T-cell (primary cell): Measurements from ENCODE around the gene KIAA0930. TPM values are rescaled to one million over a fixed set of nuclear protein-coding genes. Genes with fewer than 3 reads are reported as not detected.

Experiments used
- ATAC-seq, 4 experiments: fragments of 200-7000 bp in 3 of 4; fragments of 150-1000 bp in 1 of 4; cut with Tn5 transposase; replicated peaks in 1 of 4; 1 replicate in 3 of 4; 2 replicates in 1 of 4; pipeline ENCODE4 v1.10.0; 2021; ENCODE audit warnings: moderate library complexity in 3 of 4, mild to moderate bottlenecking in 2 of 4, moderate number of reproducible peaks in 1 of 4
- CTCF ChIA-PET, 2 donors: fragments of 300-600 bp; sonication (Branson Sonifier 250); formaldehyde crosslinking; loops; one replicate each; lab custom pipeline; 2022; ENCODE audit warnings: antibody characterized with exemption in 2 of 2; lab: Charles Lee
- POLR2A ChIA-PET, 2 donors: fragments of 300-600 bp; sonication (Branson Sonifier 250); formaldehyde crosslinking; loops; one replicate each; lab custom pipeline; 2022; ENCODE audit warnings: antibody characterized with exemption in 2 of 2; lab: Charles Lee
- DNase-seq, 35 experiments: peaks; one replicate each; pipeline versions ENCODE4 v3.0.0 to v3.0.0-alpha.2; 2013 to 2023
- H3K27ac ChIP-seq: one replicate; pipeline ENCODE4 v1.5.1; 2013; ENCODE audit warnings: low read length
- H3K27me3 ChIP-seq, 2 experiments: replicated peaks in 1 of 2; 1 replicate in 1 of 2; 2 replicates in 1 of 2; pipeline versions ENCODE4 v1.6.1 to v1.7.0; 2013; ENCODE audit warnings: low read length in 1 of 2, mixed read lengths in 1 of 2; ENCODE audit not compliant: control insufficient read depth in 2 of 2, insufficient read depth in 2 of 2; ENCODE audit errors: extremely low read depth in 1 of 2
- H3K36me3 ChIP-seq, 2 donors: 1 replicate in 1 of 2; 2 replicates in 1 of 2; pipeline versions ENCODE4 v1.6.1 to v1.7.0; 2013; ENCODE audit warnings: low read length in 1 of 2; ENCODE audit not compliant: control insufficient read depth in 2 of 2, insufficient read depth in 1 of 2; ENCODE audit errors: extremely low read depth in 1 of 2
- H3K4me1 ChIP-seq, 2 experiments: 1 replicate in 1 of 2; 2 replicates in 1 of 2; pipeline versions ENCODE4 v1.6.1 to v1.7.0; 2013; ENCODE audit warnings: low read length in 2 of 2, mixed read lengths in 1 of 2; ENCODE audit not compliant: insufficient read depth in 2 of 2, control insufficient read depth in 1 of 2; ENCODE audit errors: extremely low read depth in 1 of 2
- H3K4me3 ChIP-seq, 2 donors: 1 replicate in 1 of 2; 2 replicates in 1 of 2; pipeline versions ENCODE4 v1.5.1 to v1.7.0; 2013; ENCODE audit warnings: mild to moderate bottlenecking in 2 of 2, low read length in 1 of 2, moderate library complexity in 1 of 2; ENCODE audit not compliant: control insufficient read depth in 1 of 2; ENCODE audit errors: extremely low read depth in 1 of 2
- H3K9me3 ChIP-seq: 2 replicates; pipeline ENCODE4 v1.7.0; 2013
- H3K27ac Mint-ChIP-seq, 2 donors: one replicate each; pipeline ENCODE4 v1.8.0; 2020 to 2021; ENCODE audit warnings: mild to moderate bottlenecking in 2 of 2, mixed read lengths in 2 of 2
- H3K27me3 Mint-ChIP-seq, 2 donors: one replicate each; pipeline ENCODE4 v1.8.0; 2021 to 2022; ENCODE audit warnings: mixed read lengths in 2 of 2
- H3K36me3 Mint-ChIP-seq: one replicate; pipeline ENCODE4 v1.8.0; 2021; ENCODE audit warnings: mixed read lengths
- H3K4me1 Mint-ChIP-seq, 3 donors: one replicate each; pipeline ENCODE4 v1.8.0; 2020 to 2022; ENCODE audit warnings: mixed read lengths in 3 of 3, mild to moderate bottlenecking in 1 of 3
- H3K4me3 Mint-ChIP-seq, 3 donors: one replicate each; pipeline ENCODE4 v1.8.0; 2020 to 2022; ENCODE audit warnings: mild to moderate bottlenecking in 3 of 3, mixed read lengths in 3 of 3, moderate library complexity in 3 of 3
- H3K9me3 Mint-ChIP-seq, 3 donors: one replicate each; pipeline ENCODE4 v1.8.0; 2020 to 2022; ENCODE audit warnings: mixed read lengths in 3 of 3
- WGBS: methylation state at CpG from one replicate; pipeline ENCODE4 v1.1.5; 2013; ENCODE audit warnings: missing lambda C conversion rate; ENCODE audit not compliant: insufficient coverage; 5-methylcytosine and 5-hydroxymethylcytosine counted together
- total RNA-seq, 35 experiments: library from RNA in 6 of 35; stranded (reverse) in 6 of 35; fragments of 120-200 nt in 1 of 35; gene quantifications; one replicate each; pipeline versions ENCODE4 v1.2.1 to v1.2.4 and lab custom pipeline; 2013 to 2026

Gene KIAA0930
- total RNA-seq, 5 donors from 2014 or later (not counting 1 experiment from before 2014, with no cell fraction given), result 21.2 to 40.2 (median 30.8) TPM

DNA sequence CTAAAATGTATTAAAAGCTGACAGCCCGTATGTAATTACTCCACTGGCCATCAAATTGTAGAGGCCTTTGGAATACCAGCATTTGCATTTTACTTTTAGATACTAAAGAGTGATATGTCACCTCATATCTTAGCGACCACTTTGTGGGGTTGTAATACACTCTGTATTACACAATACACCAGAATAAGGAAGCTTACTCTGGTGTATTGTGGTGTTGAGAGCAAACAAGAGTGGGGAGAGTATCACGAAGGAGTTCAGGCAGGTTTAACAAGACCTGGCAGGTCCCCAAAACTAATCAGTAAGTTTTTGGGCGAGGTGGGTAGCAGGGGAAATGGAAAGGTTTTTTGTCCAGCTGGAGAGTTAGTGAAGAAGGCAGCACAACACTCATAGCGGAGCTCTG lies 73.8 kb downstream of the KIAA0930 start:
- H3K9me3 Mint-ChIP-seq, result no peaks in the 10 kb centered on the region
- ChIA-PET CTCF (no interaction called here), POLR2A (no interaction called here)
- 100% methylated on average over 1 of the region's 5 CpGs for WGBS
- ATAC-seq (no peak), DNase-seq (no peak)
- H3K36me3 Mint-ChIP-seq, result peaks cover 40% of the 10 kb centered on the region
- Histone ChIP-seq H3K4me1 (peaks cover 34 to 56% of the 10 kb centered on the region in 2 experiments), H3K36me3 (peaks cover 0 to 47% of the 10 kb centered on the region in 2 donors), H3K4me3 (no peak overlapping the region), H3K9me3 (no peaks in the 10 kb centered on the region), H3K27me3 (no peaks in the 10 kb centered on the region), H3K27ac (no peak overlapping the region)
- H3K4me3 Mint-ChIP-seq, result no peak overlapping the region
- H3K4me1 Mint-ChIP-seq, result peaks cover 65 to 72% (median 68%) of the 10 kb centered on the region in 3 donors
- no peaks in the 10 kb centered on the region for H3K27me3 Mint-ChIP-seq
- H3K27ac Mint-ChIP-seq, result peak overlapping the region; percentile 37 to 56

DNA sequence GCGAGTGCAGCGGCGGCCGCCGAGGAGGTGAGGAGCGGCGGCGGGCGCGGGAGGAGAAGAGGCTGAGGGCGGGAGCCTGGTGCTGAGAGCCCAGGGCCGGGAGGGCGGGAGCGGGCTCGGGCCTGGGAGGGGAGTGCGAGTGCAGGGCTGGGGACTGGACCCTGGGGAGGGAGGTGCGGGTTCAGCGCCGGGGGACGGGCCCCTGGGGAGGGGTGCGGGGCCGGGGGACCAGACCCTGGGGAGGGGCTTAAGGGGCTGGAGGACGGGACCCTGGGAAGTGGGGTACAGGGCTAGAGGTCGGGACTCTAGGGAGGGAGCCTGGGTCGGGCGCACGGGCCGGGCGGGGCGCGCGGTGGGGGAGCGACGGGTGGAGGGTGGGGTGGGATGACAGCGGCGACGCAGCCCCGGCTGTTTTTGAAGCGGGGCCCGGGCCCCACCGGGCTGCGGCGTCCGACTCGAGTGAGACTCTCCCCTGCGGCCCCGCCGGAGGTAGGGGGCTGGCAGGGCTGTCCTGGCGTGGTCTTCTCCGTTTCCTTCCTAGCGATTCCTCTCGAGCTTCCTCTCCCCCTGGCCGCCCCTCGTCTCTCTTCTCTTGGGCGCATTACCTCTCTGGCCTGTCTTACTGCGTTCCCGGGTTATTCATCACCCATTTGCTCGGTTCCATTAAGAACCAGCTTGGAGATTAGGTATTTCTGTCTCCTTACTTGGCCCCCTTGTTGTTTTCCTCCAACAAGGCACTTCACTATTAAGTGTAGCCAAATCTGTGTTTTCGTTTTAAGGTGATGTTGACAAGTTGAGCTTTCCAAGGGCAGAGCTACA lies 76.2 kb downstream of the KIAA0930 start:
- H3K4me1 Mint-ChIP-seq, result peaks cover 60 to 69% (median 60%) of the 10 kb centered on the region in 3 donors
- Histone ChIP-seq H3K27ac (peak overlapping the region; percentile 70), H3K4me3 (peak overlapping the region; percentile 79 to 86), H3K9me3 (no peaks in the 10 kb centered on the region), H3K36me3 (peaks cover 0 to 23% of the 10 kb centered on the region in 2 donors), H3K4me1 (peaks cover 27 to 46% of the 10 kb centered on the region in 2 experiments), H3K27me3 (no peaks in the 10 kb centered on the region)
- ATAC-seq (peak; percentile 21 to 37 (median 32)), DNase-seq (peak in 28 of 35 experiments; percentile 5 to 50 (median 28))
- no peaks in the 10 kb centered on the region for H3K27me3 Mint-ChIP-seq
- H3K27ac Mint-ChIP-seq, result peak overlapping the region; percentile 89 to 90
- ChIA-PET POLR2A (interaction anchor here (0.9 to 1.7 kb wide), 4 partner anchors 9 to 27 kb away, joined by 4 to 11 read pairs (median 8); no protein-coding TSS in a partner anchor), CTCF (interaction anchor here in 1 of 2 donors (1.1 to 1.6 kb wide), 2 partner anchors 8 to 9 kb away, joined by 4 to 19 read pairs; no protein-coding TSS in a partner anchor)
- peak overlapping the region; percentile 93 to 97 (median 94) for H3K4me3 Mint-ChIP-seq
- 0% methylated on average over 39 of the region's 59 CpGs for WGBS
- H3K36me3 Mint-ChIP-seq, result peaks cover 22% of the 10 kb centered on the region
- H3K9me3 Mint-ChIP-seq, result no peaks in the 10 kb centered on the region

DNA sequence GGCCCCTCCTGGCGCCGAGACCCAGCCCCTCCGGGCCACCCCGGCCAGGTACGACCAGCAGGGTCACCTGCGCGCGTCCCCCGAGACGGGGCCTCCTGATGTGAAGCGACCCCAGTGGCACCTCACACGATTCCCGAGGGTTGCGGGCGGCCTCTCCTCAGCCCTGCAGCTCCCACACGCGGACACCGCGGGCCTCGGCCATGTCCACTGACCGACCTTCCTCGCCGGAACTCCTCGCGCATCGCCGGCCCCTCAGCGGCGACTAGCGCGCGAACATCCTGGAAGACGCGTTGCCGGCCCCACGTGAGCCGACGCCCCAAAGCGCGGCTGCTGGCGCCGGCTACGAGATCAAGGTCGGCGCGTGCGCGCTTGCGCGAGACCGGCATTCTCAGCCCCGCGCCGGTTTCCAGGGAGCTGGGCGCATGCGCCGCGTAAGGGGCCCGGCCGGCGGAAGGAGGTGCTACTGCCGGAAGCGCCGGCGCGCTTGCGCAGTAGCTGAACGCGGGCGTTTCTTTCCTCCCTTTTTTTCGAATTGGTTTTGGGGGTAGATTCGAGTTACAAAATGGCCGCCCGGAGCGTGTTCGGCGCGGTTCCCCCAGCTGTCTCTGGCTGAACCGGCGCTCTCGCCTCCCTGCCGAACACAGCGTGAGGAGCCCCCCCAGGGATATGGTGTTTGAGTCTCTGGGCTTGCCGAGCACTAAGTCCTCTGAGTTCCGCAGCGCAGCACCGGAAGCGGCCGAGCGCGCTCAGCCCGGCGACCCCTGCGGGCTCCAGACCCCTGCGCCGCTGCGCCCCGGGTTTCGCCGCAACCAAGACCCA lies 77.0 kb downstream of the KIAA0930 start, which contains the start of gene NUP50:
Gene NUP50 (plus strand): TSS at position 475 of the 819 bp plus-strand sequence. CDS start 4,253 bp downstream, outside the sequence.
- H3K4me1 ChIP-seq, result peaks cover 25 to 46% of the 10 kb centered on the region in 2 experiments
- Mint-ChIP-seq H3K4me3 (peak within 1 kb of the TSS; percentile 93 to 97 (median 94)), H3K27me3 (no peaks in the 10 kb centered on the region), H3K36me3 (peaks cover 19% of the 10 kb centered on the region), H3K27ac (peak within 1 kb of the TSS; percentile 92), H3K4me1 (peaks cover 56 to 69% (median 56%) of the 10 kb centered on the region in 3 donors), H3K9me3 (no peaks in the 10 kb centered on the region)
- no peaks in the 10 kb centered on the region for H3K9me3 ChIP-seq
- POLR2A ChIA-PET, result interaction anchor here (0.6 to 1.7 kb wide), 4 partner anchors 9 to 43 kb away, joined by 4 to 11 read pairs (median 10); no protein-coding TSS in a partner anchor
- H3K36me3 ChIP-seq, result peaks cover 0 to 16% of the 10 kb centered on the region in 2 donors
- ATAC-seq (peak; percentile 81 to 85 (median 84)), DNase-seq (peak; percentile 90 to 99 (median 95))
- peak within 1 kb of the TSS; percentile 70 for H3K27ac ChIP-seq
- no peaks in the 10 kb centered on the region for H3K27me3 ChIP-seq
- WGBS, result 0% methylated on average over 96 of the region's 100 CpGs
- peak within 1 kb of the TSS; percentile 79 to 86 for H3K4me3 ChIP-seq
- CTCF ChIA-PET, result interaction anchor here (0.5 to 1.6 kb wide), 5 partner anchors 9 to 488 kb away, joined by 4 to 19 read pairs (median 5); no protein-coding TSS in a partner anchor

DNA sequence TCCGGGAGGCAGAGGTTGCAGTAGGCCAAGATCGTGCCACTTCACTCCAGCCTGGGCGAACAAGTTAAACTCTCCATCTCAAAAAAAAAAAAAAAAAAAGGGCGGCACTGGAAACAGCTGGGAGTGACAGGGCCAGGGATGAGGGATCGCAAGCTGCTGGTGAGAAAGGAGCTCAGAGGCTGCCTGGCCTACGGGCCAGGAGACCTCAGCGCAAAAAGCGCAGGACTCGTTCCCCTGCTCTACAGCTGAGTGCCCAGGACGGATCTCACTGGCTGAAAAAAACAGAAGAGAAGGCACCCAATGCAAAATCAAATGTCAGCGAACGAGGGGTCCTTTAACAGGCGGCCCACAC lies 77.6 kb downstream of the KIAA0930 start:
- H3K27me3 ChIP-seq, result no peaks in the 10 kb centered on the region
- H3K4me3 ChIP-seq, result peak overlapping the region; percentile 79
- H3K36me3 ChIP-seq, result peaks cover 0 to 12% of the 10 kb centered on the region in 2 donors
- H3K4me1 Mint-ChIP-seq, result peaks cover 50 to 67% (median 50%) of the 10 kb centered on the region in 3 donors
- CTCF ChIA-PET, result interaction anchor here (0.5 to 1.6 kb wide), 7 partner anchors 10 to 873 kb away, joined by 3 to 19 read pairs (median 4); no protein-coding TSS in a partner anchor
- peak overlapping the region; percentile 66 to 92 for H3K27ac Mint-ChIP-seq
- peak overlapping the region; percentile 55 for H3K27ac ChIP-seq
- POLR2A ChIA-PET, result interaction anchor here (0.6 to 1.7 kb wide), 4 partner anchors 10 to 42 kb away, joined by 4 to 11 read pairs (median 10); no protein-coding TSS in a partner anchor
- DNase-seq (peak in 2 of 35 experiments; percentile 4 to 17), ATAC-seq (peak; percentile 23 to 32 (median 30))
- 3% methylated on average over 9 of the region's 13 CpGs for WGBS
- no peaks in the 10 kb centered on the region for H3K9me3 Mint-ChIP-seq
- H3K27me3 Mint-ChIP-seq, result no peaks in the 10 kb centered on the region
- peak overlapping the region; percentile 93 to 97 (median 94) for H3K4me3 Mint-ChIP-seq
- H3K4me1 ChIP-seq, result peaks cover 25 to 46% of the 10 kb centered on the region in 2 experiments
- H3K36me3 Mint-ChIP-seq, result peaks cover 13% of the 10 kb centered on the region
- H3K9me3 ChIP-seq, result no peaks in the 10 kb centered on the region

DNA sequence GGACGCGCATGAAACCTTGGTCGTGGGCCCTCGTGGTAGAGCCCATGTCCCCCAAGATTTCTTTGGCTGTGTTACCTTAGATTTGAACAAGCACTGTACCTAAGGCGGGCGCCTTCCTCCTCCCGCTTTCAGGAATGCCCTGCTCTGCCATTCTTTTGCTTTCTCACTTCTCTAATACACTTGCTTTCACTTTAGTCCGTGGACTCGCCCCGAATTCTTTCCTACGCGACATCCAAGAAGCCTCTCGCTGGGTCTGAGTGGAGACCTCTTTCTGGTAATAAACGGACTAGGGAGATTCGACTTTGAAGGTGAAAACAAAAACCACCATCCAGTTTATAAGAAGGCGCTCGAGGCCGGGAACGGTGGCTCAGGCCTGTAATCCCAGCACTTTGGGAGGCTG lies 78.2 kb downstream of the KIAA0930 start:
- Mint-ChIP-seq H3K36me3 (peaks cover 16% of the 10 kb centered on the region), H3K4me3 (peak overlapping the region; percentile 93 to 97 (median 94)), H3K27ac (peak overlapping the region; percentile 52 to 66), H3K27me3 (no peaks in the 10 kb centered on the region), H3K9me3 (no peaks in the 10 kb centered on the region), H3K4me1 (peaks cover 50 to 66% (median 50%) of the 10 kb centered on the region in 3 donors)
- no peak for DNase-seq
- peaks cover 25 to 46% of the 10 kb centered on the region in 2 experiments for H3K4me1 ChIP-seq
- peak overlapping the region; percentile 79 for H3K4me3 ChIP-seq
- CTCF ChIA-PET, result interaction anchor here (0.5 to 1.6 kb wide), 3 partner anchors 10 to 873 kb away, joined by 3 to 19 read pairs (median 4); no protein-coding TSS in a partner anchor
- H3K27ac ChIP-seq, result no peak overlapping the region
- ATAC-seq, result no peak
- WGBS, result 90% methylated on average over 5 of the region's 19 CpGs
- POLR2A ChIA-PET, result interaction anchor here in 1 of 2 donors (1.7 kb wide), 1 partner anchor 13 kb away, joined by 11 read pairs; no protein-coding TSS in a partner anchor
- H3K27me3 ChIP-seq, result no peaks in the 10 kb centered on the region
- peaks cover 3 to 15% of the 10 kb centered on the region in 2 donors for H3K36me3 ChIP-seq
- H3K9me3 ChIP-seq, result no peaks in the 10 kb centered on the region
